ENCODE results near the gene ABLIM3.

GRCh38 chr5:149265068-149265465, 123.8 kb downstream of the ABLIM3 start:
- TF ChIP-seq EZH2 (IDR thresholded peaks at IDR 0.05; ENCODE audit: low read depth, unreplicated experiment), result no peak
- no peak for TF ChIP-seq CTCF (conservative IDR thresholded peaks at IDR 0.05; ENCODE audit: low read depth in 2 of 2)
- TF ChIP-seq POLR2AphosphoS5 (IDR thresholded peaks at IDR 0.05; ENCODE audit: low read depth), result no peak

All from GM23338 (cell line).